ENCODE results near the gene PKD1. TPM values are rescaled to one million over a fixed set of nuclear protein-coding genes. Genes with fewer than 3 reads are reported as not detected.
A peak's percentile ranks its signal among the peaks of the same experiment; 100 is the strongest.

Gene PKD1
- total RNA-seq, 2 donors from 2014 or later, result 71.8 to 122 TPM

- no peak for ATAC-seq (replicated peaks)
- Mint-ChIP-seq H3K4me3 (no peak overlapping the region), H3K27me3 (no peaks in the 10 kb centered on the region), H3K9me3 (no peaks in the 10 kb centered on the region), H3K4me1 (no peaks in the 10 kb centered on the region), H3K27ac (no peak overlapping the region), H3K36me3 (ENCODE audit: low read depth) (peaks cover 16% of the 10 kb centered on the region)
Observed at GRCh38 chr16:2174396-2175131, 38.9 kb upstream of the PKD1 start.

DNA sequence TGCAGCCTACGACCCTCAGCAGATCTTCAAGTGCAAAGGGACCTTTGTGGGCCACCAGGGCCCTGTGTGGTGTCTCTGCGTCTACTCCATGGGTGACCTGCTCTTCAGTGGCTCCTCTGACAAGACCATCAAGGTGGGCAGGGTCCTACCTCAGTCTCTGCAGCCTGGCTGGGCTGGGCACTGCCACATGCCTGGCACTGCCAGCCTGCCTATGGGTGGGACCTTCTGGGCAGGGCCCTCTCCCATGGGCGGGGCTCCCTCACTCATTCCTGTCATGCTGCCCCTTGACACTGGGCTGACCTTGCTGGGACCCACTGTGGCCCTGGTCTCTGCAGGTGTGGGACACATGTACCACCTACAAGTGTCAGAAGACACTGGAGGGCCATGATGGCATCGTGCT, 38.2 kb upstream of the PKD1 start:
- Mint-ChIP-seq H3K9me3 (no peaks in the 10 kb centered on the region), H3K4me1 (no peaks in the 10 kb centered on the region), H3K27ac (no peak overlapping the region)

DNA sequence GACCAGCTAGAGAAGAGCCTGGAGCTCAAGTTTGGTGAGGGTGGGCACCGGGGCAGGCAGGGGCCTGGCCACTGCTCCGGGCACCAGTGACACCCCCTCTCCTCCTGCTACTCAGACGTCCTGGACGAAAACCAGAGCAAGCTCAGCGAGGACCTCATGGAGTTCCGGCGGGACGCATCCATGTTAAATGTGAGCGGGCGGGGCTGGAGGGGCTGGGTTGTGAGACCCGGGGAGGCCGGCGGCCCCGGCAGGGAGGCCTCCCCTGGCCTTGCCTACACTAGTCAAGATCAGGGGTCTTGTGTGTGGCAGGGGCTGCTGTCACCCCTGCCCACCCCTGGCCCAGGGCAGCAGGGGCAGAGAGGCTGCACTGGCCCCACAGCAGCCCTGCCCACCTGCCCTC, 37.7 kb upstream of the PKD1 start:
- Mint-ChIP-seq H3K36me3 (ENCODE audit: low read depth) (peaks cover 16% of the 10 kb centered on the region), H3K27ac (no peak overlapping the region), H3K27me3 (no peaks in the 10 kb centered on the region), H3K9me3 (no peaks in the 10 kb centered on the region), H3K4me1 (no peaks in the 10 kb centered on the region), H3K4me3 (no peak overlapping the region)
- ATAC-seq (replicated peaks), result no peak

More for the DNA sequence above, 38.2 kb upstream of the PKD1 start:
- ATAC-seq (replicated peaks), result no peak
- Mint-ChIP-seq H3K27me3 (no peaks in the 10 kb centered on the region), H3K4me3 (no peak overlapping the region), H3K36me3 (ENCODE audit: low read depth) (peaks cover 16% of the 10 kb centered on the region)

DNA sequence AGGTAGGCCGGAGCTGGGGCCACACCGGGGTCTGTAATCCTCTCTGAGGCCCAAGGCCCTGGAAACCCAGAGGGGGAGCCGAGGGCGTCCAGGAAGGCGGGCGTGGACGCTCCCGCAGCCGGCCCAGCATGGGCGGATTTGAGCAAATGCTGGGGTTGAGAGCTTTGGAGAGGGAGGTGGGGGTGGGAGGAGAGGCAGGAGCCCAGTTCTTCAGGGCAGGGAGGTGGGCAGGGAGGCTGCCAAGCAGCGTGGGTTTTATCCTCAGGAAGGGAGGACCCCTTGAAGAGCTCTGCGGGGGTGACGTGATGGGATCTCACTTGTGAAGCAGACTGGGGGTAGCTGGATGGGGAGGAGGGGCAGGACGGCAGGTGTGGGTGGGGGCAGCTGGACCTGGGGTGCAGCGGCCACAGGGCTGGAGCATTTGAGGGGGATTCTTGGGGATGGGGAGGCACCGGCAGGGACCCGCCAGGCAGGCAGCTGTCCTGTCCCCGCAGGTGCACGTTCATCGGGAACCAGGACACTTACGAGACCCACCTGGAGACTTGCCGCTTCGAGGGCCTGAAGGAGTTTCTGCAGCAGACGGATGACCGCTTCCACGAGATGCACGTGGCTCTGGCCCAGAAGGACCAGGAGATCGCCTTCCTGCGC, 37.1 kb upstream of the PKD1 start:
- Mint-ChIP-seq H3K36me3 (ENCODE audit: low read depth) (peaks cover 16% of the 10 kb centered on the region), H3K27ac (no peak overlapping the region), H3K27me3 (no peaks in the 10 kb centered on the region), H3K9me3 (no peaks in the 10 kb centered on the region), H3K4me3 (no peak overlapping the region), H3K4me1 (no peaks in the 10 kb centered on the region)
- ATAC-seq (replicated peaks), result no peak

- H3K36me3 Mint-ChIP-seq (ENCODE audit: low read depth), result peaks cover 16% of the 10 kb centered on the region
- no peak for ATAC-seq (replicated peaks)
- no peaks in the 10 kb centered on the region for H3K9me3 Mint-ChIP-seq
Observed at GRCh38 chr16:2171601-2172178, 36.0 kb upstream of the PKD1 start.

GRCh38 chr16:2170587-2171435, 35.1 kb upstream of the PKD1 start:
- no peaks in the 10 kb centered on the region for H3K4me1 Mint-ChIP-seq
- no peaks in the 10 kb centered on the region for H3K27me3 Mint-ChIP-seq
- no peaks in the 10 kb centered on the region for H3K9me3 Mint-ChIP-seq
- no peak overlapping the region for H3K4me3 Mint-ChIP-seq
- H3K36me3 Mint-ChIP-seq (ENCODE audit: low read depth), result peaks cover 18% of the 10 kb centered on the region
- H3K27ac Mint-ChIP-seq, result no peak overlapping the region
- no peak for ATAC-seq (replicated peaks)

More at GRCh38 chr16:2171601-2172178, 36.0 kb upstream of the PKD1 start:
- Mint-ChIP-seq H3K4me1 (no peaks in the 10 kb centered on the region), H3K27me3 (no peaks in the 10 kb centered on the region), H3K27ac (no peak overlapping the region), H3K4me3 (no peak overlapping the region)

DNA sequence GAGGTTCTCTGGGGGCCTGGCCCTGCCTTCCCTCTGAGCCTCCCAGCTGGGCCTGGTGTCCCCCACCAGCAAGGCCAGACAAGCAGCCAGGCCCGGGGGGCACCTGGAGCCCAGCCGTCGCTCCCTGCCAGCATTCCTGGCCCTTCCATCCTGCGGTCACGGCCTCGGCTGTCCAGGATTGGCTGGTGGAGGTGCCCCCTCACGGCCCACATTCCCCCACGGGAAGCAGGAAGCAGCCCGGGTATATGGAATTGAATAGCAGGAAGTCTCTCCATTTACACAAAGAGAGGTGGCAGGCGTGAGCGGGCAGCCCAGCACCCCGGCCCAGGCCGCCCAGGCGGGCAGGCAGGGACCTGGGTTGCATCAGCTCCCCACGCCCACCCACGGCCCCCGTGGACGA, 34.4 kb upstream of the PKD1 start:
- Mint-ChIP-seq H3K4me1 (no peaks in the 10 kb centered on the region), H3K27ac (no peak overlapping the region), H3K9me3 (no peaks in the 10 kb centered on the region), H3K4me3 (no peak overlapping the region), H3K27me3 (no peaks in the 10 kb centered on the region), H3K36me3 (ENCODE audit: low read depth) (peaks cover 17% of the 10 kb centered on the region)
- no peak for ATAC-seq (replicated peaks)

GRCh38 chr16:2167068-2167638, 31.5 kb upstream of the PKD1 start:
- Mint-ChIP-seq H3K9me3 (no peaks in the 10 kb centered on the region), H3K4me1 (no peaks in the 10 kb centered on the region), H3K27me3 (no peaks in the 10 kb centered on the region), H3K4me3 (no peak overlapping the region), H3K36me3 (ENCODE audit: low read depth) (peaks cover 7% of the 10 kb centered on the region), H3K27ac (no peak overlapping the region)
- ATAC-seq (replicated peaks), result no peak

GRCh38 chr16:2166263-2167067, 30.8 kb upstream of the PKD1 start:
- Mint-ChIP-seq H3K36me3 (ENCODE audit: low read depth) (peaks cover 7% of the 10 kb centered on the region), H3K9me3 (no peaks in the 10 kb centered on the region), H3K4me1 (no peaks in the 10 kb centered on the region), H3K27me3 (no peaks in the 10 kb centered on the region), H3K27ac (no peak overlapping the region), H3K4me3 (no peak overlapping the region)
- no peak for ATAC-seq (replicated peaks)

- no peak for ATAC-seq (replicated peaks)
- Mint-ChIP-seq H3K4me3 (no peak overlapping the region), H3K4me1 (no peaks in the 10 kb centered on the region), H3K36me3 (ENCODE audit: low read depth) (peaks cover 7% of the 10 kb centered on the region), H3K27me3 (no peaks in the 10 kb centered on the region), H3K27ac (no peak overlapping the region), H3K9me3 (no peaks in the 10 kb centered on the region)
Observed at GRCh38 chr16:2165861-2166260, 30.2 kb upstream of the PKD1 start.

DNA sequence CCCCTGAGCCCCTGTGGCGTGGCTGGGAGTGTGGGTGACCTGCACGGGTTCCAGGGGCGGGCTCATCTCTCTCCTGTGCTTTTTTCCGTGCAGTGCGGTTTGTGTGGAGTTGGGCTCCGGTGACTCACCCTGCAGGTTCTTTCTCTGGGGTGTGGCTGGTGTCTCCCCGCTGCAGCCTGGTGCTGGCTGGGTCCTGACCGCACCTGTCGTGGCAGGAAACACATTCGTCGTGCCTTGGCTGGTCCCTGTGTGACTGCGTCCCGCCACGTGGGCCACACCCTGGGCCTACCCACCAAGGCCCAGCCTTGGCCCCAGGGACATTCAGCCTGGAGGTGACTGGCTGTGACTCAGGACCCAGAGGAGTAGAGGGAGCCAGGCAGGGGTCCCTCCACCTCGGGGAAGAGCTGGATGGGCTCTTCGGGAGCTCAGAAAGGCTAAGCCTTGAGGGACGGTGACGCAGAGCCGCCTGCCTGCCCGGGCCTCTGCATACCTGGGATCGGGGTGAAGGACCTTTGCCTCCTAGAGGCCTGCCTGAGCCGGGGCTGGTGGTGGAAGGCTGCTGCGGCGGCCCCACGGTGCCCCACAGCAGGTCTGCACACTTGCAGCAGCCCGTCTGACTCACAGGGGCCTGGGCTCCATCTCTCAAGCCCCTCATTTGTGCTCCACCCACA, 27.6 kb upstream of the PKD1 start:
- Mint-ChIP-seq H3K27ac (no peak overlapping the region), H3K9me3 (no peaks in the 10 kb centered on the region), H3K27me3 (no peaks in the 10 kb centered on the region), H3K4me3 (no peak overlapping the region), H3K4me1 (no peaks in the 10 kb centered on the region), H3K36me3 (ENCODE audit: low read depth) (peaks cover 7% of the 10 kb centered on the region)
- ATAC-seq (replicated peaks), result peak; percentile 76

DNA sequence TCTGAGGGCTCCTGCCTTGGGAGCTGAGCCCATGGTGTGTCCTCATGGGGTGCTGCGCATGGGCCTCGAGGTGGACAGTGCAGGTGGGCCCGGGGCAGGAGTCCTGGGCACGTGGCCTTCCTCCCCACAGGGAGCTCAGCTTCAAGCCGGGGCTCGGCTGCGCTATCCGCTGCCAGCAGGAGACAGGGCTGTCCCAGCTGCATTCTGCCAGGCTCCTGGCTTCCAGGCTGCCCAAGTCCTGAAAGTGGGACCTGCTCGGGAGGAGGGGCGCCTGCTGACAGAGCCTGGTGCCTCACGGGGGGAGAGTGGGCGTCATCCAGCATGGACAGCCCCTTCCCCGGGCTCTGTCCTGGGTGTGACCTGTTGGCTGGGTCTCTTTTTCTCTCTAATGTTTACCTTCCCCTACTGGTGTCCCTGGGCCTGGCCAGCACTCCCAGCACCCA, 27.0 kb upstream of the PKD1 start:
- Mint-ChIP-seq H3K27ac (no peak overlapping the region), H3K9me3 (no peaks in the 10 kb centered on the region), H3K36me3 (ENCODE audit: low read depth) (peaks cover 7% of the 10 kb centered on the region), H3K4me3 (no peak overlapping the region), H3K4me1 (no peaks in the 10 kb centered on the region), H3K27me3 (no peaks in the 10 kb centered on the region)
- ATAC-seq (replicated peaks), result peak; percentile 6

DNA sequence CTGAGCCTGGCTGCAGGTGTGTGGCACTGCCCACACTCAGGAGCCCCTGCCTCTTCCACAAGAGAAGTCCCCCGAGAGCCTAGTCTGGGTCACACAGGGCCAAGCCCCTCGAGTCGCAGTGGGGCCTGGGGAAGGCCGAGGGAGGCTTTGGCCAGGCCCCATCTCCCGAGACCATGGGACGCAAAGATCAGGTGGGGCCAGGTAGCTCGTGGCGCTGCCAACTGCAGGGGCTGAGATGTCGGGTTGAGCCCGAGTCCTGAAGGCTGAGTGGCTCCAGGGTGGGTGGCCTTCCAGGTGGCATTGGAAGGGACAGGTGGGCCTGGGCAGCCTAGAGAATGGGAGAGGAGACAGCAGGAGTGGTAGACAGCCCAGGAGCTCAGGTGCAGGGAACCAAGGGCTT, 26.2 kb upstream of the PKD1 start:
- Mint-ChIP-seq H3K9me3 (no peaks in the 10 kb centered on the region), H3K36me3 (ENCODE audit: low read depth) (peaks cover 7% of the 10 kb centered on the region), H3K27me3 (no peaks in the 10 kb centered on the region), H3K4me1 (peaks cover 6% of the 10 kb centered on the region), H3K27ac (no peak overlapping the region), H3K4me3 (no peak overlapping the region)
- no peak for ATAC-seq (replicated peaks)
